GM18867 (cell line): ENCODE results near the gene KLHL29.

Experiments
- ATAC-seq: cut with Tn5 transposase; IDR thresholded peaks from one replicate; pipeline ENCODE4 v1.9.1; 2021; ENCODE audit warnings: mild to moderate bottlenecking, moderate library complexity; ENCODE audit not compliant: unreplicated experiment

KLHL29 gene

DNA sequence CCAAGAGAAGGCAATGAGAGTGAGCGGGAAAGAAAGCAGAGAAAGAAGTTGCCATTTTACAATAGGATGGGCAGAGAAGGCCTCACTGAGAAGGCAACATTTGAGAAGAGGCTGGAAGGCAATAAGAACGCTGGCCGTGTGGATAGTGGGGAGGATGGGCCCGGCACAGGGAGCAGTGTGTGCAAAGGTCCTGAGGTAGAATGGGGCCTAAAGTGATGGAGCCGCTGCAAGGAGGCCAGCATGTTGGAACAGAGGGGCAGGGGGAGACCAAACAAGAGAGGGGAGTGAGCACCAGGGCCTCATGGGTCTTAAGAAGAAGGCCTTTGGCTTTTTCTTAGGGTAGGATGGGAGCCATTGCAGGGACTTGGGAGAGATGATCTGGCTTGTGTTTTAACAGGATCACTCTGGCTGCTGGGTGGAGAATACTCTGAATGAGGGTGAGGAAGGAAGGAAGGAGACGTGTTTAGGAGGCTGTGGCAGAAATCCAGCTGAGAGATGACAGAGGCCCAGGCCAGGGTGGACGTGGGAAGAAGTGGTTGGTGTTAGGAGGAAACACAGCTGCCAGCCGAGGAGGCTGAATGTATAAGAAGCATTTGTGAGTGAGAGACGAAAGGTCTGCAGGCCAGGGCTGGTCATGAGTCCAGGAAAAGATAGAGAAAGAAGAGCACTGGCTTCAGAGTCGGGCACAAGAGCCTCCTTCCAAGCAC, 159.8 kb downstream of the KLHL29 start:
- no peak for ATAC-seq

DNA sequence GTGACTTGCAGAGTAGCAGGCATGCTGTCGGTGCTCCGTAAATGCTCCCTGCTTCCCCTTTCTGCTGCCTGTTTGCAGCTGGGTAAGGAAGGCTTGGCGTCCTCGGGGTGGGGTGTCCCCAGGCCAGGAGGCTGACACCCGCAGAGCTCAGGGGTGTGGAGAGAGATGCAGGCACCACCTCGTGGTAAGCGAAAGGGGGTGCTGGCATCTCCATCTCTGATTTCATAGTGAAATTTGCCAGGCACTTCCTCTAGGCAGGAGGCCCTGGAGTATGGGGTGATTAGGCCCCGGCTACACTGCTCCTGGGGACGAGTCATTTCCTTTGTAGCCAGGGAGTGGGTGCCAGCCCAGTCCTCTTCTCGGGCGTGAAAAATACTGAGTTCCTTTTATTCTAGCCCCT, 160.4 kb downstream of the KLHL29 start:
- no peak for ATAC-seq

DNA sequence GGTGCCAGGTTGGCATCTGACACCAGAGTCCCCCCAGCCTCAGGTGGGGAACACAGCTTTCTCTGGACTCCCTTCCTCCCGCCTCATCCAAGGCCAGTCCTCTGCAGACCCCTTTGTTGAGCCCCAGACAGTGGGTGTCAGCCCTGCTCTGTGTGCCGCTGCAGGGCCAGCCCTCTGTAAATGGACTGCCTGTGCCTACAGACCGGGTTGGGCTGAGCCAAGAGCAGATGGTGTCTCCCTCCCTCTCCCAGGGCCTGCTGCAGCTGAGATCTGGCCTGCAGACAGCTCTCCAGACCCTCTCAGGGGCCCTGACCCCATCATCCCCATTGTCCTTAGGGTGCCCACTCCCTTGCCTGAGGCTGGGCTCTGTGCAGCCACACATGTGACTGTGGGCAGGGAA, 160.8 kb downstream of the KLHL29 start:
- no peak for ATAC-seq

DNA sequence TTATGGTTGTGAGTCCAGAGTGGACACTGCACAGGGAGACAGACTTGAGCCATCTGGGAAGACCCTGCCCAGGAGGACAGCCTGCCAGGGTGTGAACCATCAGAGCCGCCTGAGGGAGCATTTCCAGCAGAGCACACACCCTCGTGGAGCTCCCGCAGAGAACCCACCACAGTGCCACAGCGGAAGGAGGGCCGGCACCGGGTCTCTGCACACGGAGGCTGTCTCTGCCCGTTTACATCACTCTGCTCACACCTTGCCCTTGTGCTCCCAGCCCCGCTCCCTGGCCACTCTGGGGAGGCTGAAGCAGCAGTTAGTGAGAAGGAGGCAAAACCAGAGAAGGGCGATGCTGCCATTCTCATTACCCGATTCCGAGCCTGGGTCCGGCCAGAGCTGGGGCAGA, 161.9 kb downstream of the KLHL29 start:
- no peak for ATAC-seq

DNA sequence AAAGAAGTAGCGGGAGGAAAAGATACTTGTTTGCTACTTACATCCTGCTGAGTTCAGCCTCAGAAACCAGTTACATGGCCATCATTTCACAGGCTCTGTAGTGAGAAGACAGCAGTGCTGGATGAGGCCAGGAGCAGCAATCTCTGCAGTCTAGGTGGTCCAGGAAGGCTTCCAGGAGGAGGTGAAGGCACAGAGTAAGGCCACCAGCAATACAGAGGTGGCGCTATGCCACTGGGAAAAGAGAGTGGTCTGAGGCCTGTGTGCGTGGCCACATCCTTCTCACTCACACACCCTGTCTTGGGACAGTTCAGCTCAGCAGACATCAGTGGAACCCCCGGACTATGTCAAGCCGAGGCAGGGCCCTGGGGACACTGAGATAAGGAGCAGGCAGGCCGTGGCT, 162.7 kb downstream of the KLHL29 start:
- no peak for ATAC-seq

DNA sequence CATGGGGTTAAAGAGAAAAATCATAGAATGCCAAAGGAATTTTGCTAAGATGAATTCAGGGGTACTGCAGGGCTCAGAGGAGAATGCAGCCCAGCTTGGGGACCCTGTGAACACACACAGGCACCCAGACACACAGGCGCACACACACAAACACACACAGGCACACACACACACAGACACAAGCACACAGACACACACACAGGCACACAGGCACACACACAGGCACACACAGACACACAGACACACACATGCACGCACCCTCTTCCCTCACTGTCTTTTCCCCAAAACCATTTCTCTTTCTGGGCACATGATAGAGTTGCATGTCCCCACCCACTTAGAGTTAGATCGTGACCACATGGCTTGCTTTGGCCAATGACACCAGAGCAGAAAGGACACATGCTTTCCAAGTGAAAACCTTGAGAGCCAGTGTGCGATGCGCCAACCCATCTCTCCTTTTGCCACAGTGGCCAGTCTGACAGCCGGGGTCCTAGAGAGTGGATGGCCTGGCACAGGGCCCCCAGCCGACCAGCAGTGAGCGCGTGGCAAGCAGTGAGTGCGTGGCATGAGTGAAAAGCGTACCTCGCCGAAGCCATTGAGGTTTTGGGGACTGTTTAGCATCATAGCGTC, 163.3 kb downstream of the KLHL29 start:
- ATAC-seq: no peak

DNA sequence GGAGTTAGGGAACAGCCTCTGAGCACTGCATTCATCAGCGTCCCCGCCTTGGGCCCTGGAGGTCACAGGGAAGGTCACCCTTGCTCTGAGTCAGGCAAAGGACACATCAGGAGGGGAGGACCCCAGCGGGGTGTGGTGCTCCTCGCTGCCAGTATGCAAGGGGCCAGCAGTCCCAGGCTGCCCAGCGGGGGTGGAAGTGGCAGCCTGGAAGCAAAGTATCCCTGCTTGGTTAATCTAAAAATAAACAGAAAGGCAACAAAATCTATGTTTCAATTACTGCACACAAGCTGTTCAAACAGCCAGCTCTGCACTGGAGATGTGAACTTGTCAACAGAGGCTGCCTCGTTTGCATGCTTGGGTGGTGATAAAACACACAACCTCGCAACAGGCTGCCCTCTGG, 164.1 kb downstream of the KLHL29 start:
- ATAC-seq: no peak

DNA sequence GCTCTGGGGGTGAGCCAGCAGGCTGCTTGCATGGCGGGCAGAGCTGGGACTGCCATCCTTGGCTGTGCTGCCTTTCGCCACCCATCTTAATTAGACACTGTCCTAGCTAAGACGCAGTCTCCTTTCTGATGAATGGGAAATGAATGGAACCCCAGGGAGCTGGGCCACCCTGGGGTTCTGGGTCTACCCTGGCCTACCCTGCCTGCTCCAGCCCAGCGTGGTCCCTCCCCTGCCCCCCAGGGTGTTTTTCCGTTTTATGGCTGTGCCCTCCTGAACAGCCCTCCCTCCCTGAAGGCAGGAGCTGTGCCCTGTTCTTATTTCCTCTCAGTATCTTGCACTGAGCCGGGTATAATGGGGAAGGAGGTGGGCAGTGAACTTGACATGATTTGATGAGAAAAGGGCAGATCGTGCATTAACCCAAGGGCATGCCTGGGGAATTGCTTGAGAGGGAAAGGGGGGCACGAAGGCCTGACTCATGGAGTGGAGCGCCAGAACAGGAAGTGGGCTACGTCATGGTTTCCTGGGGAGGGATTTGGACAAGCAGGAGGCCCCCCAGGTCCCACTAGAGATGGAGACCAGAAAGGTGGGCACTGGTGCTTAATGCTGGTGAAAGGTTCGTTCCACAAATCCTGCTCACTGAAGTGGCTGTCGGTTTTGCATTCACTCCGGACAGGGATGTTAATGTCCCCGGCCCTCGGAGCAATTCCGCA, 165.0 kb downstream of the KLHL29 start:
- ATAC-seq: no peak

DNA sequence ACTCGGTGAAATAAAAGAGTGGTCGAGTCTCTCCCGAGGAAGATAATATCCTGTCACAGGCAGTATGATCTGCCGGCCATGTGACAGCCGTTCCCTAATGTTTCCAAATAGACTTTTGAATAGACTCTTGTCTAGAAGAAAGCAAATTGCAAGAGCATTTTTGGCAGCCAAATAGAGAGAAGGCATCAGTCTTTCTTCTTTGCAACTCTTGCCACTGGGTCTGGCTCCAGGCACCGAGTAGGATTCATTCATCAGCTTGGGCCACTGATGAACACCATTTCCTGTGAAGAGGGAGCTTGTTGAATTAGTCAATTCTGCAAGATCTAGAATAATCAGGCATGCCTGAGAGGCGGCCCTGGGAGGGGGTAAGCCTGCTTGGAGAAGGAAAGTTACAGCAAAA, 165.6 kb downstream of the KLHL29 start:
- no peak for ATAC-seq

DNA sequence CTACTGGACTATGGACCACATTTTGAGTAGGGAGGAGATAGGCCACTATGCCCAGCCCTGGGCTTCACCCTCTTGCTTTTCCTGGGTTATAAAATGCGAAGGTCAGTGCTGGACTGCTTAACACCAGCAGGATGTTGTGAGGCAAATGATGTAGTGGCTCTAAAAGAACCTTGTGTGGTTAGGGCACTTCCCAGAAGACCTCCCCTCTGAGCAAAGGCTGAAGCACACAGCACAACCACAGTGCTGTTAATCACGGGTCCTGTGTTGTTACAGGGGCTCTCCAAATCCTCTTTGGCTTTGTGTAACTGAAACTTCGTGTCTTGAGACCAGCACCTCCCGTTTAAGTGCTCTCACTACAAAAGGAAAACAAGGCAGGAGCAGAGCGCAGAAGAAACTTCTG, 166.9 kb downstream of the KLHL29 start:
- no peak for ATAC-seq

DNA sequence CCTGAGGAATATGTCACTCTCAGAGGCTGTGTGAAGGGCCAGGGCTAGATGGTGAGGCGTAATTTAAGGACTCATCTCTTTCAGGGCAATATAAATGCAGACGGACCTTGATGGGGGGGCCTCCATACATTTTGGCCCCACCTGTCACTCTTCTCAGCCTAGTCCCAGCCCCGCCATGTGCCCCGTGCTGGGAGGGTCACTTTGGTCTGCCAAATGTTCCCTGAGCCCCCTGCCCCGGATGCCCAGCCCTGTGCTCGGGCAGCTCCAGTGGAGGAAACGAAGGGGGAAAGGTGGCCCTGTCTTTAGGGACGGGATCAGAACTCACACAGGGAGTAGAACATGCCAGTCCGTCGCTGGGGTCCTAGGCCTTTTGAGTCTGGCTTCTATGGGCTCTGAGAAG, 168.6 kb downstream of the KLHL29 start:
- no peak for ATAC-seq

DNA sequence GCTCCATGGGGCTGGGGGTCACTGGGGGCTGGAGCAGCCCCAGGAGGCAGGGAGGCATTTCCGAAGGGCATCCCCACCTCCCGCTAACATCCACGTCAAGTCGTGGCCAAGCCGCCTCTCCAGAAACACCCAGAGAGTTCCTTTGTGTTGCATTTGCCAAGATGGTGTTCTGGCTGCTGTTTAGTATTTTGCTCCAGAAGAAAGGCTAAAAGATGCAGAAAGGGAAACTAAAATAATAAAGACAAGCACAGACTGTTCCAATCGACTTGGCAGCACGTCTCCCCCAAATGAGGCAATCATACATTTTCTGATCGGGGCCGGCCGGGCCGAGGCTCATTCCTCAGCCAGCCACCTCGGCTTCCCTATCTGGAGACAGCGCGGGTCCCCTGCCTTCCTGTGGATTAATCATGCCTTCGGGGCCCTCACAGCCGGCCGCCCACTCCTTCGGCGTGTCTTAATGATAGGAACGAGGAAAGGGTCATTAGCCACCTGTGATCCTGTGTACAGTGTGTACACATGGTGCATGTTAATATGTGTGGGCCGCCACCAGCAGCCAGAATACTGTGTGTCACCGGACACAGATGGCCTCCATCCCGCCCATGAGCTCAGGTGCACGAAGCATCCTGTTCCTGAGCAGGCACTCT, 169.2 kb downstream of the KLHL29 start:
- ATAC-seq: no peak

DNA sequence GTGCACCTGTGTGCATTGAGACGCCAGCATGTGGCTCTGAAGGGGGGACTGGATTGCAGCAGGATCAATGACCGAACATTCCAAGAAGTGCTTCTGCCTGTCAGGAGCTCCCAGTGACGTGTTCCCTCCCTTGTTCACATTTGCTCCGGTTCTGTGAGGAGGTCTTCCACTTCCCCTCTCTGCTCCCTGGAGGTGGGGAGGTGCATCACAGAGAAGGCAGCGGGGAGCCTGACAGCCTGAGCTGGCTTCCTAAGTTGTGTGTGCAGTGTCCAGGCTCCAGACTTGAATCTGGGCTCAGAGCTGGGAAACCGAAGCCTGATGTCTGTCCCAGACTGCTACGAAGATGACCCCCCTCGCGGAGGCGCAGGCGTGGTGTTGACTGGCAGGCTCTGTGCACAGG, 171.0 kb downstream of the KLHL29 start:
- no peak for ATAC-seq

DNA sequence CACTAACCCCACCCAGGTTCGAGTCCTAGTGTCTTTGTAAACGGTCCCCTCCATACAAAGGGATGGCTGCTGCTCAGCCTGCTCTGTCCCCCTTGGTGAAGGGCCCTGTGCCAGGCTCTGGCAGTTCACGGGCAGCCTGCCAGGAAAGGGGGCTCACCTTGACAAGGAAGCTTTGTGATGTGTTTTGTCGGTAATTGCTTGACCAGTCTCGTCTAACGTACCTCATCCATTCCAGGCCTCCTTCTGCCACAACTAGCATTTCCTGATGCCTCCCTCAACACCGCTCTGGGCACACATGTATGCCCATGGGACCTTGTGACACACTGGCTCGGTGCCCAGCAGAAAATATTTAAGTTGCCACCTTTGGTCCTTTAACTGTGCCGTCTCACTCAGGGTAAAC, 171.9 kb downstream of the KLHL29 start:
- ATAC-seq: no peak

DNA sequence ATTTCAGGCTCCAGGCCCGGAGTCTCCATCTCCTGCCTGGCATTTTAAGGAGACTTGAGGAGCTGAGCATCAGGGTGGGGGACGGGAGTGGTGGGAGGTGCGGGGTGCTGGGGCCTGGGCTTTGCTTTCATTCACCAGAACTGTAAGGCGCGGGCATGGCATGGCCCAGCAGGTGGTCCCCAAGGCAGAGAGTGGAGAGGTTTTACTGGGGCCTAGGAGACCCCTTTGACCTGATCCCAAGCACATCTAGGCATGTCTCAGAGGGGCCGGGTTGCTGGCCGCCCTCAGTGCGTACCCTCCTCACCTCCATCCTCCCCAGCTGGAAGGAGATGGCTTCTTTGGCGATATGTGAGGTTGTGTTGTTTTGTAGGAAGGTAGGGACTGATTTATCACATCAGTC, 172.5 kb downstream of the KLHL29 start:
- ATAC-seq: no peak

DNA sequence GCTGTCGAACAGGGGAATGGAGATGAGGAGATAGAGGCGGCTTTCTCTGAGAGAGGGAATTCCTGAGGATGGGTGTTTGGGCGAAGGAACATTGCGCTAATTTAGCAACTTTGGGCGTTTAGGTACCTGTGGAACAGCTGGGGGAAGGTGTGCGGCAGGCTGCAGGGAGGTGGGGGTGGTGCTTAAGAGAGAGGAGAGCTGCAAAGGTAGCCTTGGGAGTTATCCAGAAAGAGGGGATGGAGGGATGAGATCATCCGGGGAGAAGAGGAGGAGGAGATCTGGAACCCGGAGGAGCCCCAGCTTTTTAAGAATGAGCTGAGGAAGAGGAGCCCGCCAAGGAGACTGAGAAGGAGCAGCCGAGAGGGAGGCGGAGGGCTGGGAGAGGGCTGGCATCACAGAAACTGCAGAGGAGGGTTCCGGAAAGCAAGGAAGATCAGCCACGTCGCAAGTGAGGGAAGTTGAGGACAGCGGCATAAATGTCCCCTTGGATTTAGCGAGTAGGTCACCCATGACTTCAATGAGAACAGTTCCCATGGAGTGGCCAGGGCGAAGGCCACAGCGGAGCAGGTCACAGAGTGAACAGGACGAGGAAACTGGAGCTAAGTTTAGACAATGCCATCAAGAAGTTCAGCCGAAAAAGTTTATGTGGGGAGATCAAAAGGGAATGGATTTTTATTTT, 174.7 kb downstream of the KLHL29 start:
- ATAC-seq: no peak

DNA sequence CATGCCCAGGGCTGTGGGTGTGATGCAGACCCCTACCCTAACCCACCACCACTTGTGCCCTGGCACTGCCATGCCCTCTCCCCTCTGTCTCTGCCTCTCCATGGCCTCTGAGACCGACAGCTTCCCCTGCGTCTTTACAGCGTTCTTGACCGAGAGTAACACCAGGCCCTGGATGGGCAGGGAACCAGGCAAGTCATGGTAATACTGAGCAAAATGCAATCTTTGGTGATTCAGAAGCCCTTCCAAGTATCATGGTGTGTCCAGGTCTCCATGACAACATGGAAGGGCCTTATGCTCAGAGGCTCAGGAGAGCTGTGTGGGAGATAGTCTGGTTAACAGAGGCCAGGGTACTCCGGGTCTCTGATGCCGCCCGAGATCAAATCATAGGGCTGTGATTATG, 176.1 kb downstream of the KLHL29 start:
- no peak for ATAC-seq

DNA sequence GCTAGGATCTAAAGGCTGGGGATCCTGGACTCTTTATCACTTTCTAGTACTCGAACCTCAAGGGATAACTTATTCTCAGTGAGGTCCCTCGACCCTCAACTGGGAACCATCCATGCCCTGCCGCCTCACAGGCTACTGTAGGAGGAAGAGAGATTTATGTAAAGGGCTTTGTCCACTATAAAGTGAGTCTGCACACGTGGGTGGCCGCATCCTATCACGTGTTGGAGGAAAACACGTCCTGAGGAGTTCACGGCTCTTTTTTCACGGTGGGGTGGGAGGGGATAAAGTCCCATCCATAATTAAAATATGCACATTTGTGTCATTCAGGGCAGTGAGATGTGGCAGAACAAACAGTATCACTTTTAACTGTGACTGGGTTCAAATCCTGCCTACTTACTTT, 176.6 kb downstream of the KLHL29 start:
- ATAC-seq: no peak

DNA sequence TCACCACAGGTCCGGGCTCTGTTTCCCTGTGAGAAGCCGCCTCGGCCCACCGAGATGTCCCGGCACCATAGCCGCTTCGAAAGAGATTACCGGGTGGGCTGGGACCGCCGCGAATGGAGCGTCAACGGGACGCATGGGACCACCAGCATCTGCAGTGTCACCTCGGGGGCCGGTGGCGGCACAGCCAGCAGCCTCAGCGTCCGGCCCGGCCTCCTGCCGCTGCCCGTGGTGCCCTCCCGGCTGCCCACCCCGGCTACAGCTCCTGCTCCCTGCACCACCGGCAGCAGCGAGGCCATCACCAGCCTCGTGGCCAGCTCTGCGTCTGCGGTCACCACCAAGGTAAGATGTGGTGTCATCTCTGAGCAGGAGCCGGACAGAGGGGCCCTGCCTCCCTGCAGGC, 177.2 kb downstream of the KLHL29 start:
- ATAC-seq: no peak

DNA sequence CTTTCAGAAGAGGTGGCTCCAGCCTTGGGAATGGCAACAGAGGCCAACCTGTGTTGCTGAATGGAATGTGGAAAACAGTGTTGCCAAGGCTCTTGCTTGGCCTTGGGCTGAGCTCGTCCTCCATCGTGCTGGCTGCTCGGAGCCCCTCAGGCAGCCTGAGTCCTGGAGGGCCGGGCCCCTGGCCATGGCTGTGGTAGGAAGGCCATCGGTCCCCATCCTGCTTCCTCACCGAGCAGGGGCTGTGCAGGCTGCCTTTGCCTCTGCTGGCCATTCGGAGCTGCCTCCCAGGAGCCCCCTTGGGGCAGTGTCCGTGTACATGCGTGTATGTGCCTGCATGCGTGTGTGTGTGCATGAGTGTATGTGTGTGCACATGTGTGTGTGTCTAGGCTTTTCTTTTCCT, 178.2 kb downstream of the KLHL29 start:
- ATAC-seq: no peak
